H4 (cell line): ENCODE data around the gene MAD2L1BP. TPM values are rescaled to one million over a fixed set of nuclear protein-coding genes. Genes with fewer than 3 reads are reported as not detected.
"Not testable (repeated sequence)": the region's sequence is repeated elsewhere in the genome, so short reads cannot be mapped to it uniquely, and the experiment has no call there.

Experiments used
- DNase-seq: peaks from one replicate; pipeline ENCODE4 v3.0.0-alpha.2; 2015; ENCODE audit warnings: low spot score
- total RNA-seq: library from RNA; depleted of rRNA; stranded (reverse); fragments of >200 nt; shearing (Covaris generic); gene quantifications from 2 replicates; pipeline ENCODE4 v1.2.3, GENCODE V29; 2014

The MAD2L1BP gene
- total RNA-seq, 1 experiment from 2014 or later: 75.9 TPM

DNA sequence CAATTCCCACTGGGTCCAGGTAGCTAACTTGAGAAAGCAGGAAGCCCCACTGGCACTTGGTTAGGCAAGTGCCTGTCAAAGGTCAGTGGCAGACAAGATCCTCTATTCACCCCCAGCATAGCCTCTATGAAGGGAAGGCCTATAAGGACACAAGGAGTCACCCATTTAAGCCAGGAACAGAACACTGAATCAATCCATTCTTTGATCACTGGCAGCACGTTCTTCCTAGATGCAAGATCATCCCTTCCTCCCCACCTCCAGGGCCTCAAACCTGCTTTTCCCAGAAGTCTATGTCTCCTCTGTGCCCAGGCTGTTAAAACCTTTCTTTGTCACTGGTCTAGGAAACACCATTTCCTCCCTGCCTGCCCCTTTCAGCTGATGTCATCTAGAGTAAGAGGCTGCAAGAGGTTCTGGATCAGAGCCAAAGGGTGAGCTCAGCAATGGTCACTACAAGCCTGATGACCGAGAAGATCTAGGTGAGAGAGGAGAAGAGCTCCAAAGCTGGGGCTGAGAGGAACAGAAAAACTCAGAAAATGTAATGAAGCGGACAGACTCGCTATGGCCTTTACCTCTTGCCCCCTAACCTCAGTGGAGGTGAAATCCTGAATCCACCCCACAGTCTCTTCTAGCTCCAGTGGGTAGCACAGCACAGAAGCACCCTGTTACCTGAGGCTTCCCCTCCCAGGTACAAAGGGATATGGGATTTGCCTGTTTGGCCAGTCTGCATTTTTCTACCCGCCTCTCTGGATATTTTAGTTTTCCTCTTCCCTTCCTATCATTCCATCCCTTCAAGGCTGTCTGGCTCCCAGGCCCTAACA, 8.4 kb upstream of the MAD2L1BP start:
- peak; percentile 97 for DNase-seq

DNA sequence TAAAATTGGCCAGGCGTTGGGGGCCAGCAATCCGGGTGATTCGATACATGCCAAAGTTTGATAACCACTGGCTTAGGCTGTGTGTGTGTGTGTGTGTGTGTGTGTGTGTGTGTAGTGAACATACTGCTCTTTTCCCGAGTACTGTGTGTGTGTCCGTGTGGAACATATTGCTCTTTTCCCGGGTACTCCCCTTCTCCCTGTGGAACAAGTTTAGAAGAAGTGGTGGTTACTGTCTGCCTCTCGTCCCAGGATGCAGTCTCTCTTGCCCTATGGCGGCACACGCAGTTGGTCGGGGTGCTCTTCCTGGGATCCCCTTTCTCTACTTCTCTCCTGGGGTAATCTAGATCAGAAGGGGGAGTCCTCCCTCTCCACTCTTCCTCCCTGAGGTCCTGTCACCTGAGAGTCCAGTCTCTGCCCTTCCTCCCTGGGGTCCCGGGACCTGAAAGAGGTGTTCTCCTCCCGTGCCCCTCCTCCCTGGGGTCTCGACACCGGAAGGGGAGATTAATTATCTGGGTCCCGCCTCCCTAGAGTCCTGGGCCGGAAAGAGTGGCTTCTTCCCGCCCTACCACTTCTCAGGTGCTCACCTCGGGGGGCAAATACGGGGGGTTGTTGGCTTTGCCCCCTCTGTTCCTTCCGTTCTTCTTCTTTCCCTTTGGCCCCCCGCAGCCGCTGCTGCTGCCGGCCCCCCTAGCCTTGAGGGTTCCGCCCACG, 7.1 kb upstream of the MAD2L1BP start:
- DNase-seq: peak; percentile 68

DNA sequence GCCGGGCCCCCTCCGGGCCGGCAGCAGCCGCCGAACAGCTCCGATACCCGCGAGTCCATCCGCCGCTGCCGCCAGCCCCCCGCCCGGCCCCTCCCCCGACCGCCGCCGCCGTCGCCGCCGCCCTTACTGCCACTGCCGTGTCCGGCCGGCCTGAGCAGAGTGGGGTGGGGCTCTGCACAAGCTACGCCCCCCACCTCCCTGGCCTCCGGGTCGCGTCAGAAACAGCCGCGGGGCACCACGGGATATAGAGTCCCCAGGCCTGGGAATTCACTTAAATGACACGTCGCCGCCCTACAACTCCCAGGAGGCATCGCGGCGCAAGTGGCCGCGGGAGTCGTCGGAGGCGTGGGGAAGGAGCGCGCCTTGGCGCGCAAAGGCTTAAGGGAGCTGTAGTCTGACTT, 6.5 kb upstream of the MAD2L1BP start, which contains the start of gene GTPBP2:
TSS of gene GTPBP2 (minus strand) at position 161 of the 401 bp plus-strand sequence. CDS start at position 59, 102 bp downstream.
- peak; percentile 99 for DNase-seq

DNA sequence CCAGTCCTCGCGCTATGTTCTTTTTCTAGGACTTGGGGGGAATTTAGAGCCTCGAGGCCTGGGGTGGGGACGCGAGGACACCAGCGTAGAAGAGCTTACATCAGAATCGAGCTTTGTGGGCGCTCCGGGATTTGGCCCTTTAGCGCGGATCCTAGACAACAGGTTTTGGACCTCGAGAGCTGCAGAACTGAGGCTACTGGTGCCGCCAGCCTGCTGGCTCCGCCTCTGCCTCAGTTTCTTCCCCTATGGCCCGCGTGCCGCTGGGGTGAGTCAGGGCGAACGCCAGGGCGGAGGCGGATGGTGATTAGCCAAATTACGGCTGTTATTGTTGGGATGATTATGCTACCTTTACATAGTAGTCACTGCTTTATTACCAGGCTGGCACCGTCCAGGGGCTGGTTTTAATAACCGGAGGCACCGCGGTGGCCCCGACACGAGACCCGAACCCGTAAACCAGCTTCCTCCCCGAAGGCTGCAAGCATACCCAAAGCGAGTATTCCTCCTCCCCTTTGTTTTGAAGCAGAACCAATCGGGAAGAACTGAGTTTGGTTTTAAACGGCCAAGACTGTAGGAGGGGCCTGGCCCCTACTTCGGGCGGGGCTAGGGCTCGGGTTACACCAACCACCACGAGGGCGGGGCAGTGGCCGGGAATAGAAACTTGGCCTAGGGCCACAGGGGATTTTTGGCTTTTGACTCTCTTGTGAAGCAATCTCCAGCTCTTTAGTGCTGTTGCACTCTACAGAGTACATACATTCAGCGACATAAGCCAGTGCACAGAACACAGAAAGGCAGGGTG, 5.9 kb upstream of the MAD2L1BP start:
- peak; percentile 98 for DNase-seq

DNA sequence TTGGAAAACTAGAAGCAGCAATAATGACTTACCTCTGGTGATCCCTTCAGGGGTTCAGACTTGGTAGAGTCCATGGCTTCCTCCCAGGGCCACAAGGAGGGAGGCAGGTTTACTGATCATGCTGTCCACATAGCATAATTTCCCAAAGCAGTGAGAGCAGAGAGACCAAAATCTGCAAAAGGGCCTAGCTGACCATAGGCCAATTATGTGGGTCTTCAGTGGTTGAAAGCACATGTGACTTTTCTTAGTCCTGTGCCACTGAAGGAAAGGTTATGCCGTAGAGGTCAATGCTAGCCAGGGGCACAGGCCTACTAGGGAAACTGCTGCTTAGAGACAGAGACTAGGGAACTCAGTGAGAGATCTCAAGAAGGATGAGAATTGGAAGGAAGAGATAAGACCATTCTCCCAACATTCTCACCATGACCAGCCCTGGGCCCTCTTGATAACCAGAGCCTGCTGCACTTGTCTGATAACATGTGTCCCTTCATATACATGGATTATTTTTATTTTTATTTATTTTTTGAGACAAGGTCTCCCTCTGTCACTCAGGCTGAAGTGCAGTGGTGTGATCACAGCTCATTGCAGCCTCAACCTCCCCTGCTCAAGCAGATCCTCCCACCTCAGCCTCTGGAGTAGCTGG, 4.5 kb upstream of the MAD2L1BP start:
- DNase-seq: no peak

DNA sequence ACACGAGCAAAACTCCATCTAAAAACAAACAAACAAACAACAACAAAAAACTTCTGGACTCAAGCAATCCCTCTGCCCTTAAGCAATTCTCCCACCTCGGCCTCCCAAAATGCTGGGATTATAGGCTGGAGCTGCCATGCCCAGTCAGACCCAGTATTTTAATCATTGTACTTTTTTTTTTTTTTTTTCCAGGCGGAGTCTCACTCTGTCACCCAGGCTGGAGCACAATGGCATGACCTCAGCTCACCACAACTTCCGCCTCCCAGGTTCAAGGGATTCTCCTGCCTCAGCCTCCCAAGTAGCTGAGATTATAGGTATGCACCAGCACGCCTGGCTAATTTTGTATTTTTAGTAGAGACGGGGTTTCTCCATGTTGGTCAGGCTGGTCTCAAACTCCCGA, 2.6 kb upstream of the MAD2L1BP start:
- DNase-seq: not testable (repeated sequence)

DNA sequence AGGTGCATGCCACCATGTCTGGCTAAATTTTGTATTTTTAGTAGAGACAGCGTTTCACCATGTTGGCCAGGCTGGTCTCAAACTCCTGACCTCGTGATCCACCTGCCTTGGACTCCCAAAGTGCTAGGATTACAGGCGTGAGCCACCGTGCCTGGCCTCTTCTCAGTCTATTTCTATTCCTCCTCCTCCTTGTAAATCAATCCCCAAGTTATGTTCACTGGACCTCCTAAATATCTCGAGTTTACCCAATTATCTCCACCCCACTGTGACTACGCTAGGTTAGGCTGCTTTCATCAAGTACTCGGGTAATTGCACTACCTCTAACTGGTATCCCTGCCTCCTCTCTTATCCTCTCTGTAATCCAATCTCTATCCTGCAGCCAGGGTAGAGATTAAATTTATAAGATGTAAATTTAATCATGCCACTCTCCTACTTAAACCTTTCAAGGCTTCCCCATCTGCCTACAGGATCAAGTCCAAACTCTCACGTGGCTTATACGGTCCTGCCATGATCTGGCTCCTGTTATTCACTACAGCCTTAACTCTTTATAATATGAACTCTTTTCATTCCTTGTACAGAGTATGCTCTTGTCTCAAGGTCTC, 837 bp upstream of the MAD2L1BP start:
- no peak for DNase-seq

DNA sequence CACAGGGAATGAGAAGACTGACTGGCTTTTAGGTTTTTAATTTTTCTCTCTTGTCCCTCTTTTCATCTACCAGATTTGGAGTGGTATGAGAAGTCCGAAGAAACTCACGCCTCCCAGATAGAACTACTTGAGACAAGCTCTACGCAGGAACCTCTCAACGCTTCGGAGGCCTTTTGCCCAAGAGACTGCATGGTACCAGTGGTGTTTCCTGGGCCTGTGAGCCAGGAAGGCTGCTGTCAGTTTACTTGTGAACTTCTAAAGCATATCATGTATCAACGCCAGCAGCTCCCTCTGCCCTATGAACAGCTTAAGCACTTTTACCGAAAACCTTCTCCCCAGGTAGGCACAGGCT, 644 bp downstream of the MAD2L1BP start:
- no peak for DNase-seq

DNA sequence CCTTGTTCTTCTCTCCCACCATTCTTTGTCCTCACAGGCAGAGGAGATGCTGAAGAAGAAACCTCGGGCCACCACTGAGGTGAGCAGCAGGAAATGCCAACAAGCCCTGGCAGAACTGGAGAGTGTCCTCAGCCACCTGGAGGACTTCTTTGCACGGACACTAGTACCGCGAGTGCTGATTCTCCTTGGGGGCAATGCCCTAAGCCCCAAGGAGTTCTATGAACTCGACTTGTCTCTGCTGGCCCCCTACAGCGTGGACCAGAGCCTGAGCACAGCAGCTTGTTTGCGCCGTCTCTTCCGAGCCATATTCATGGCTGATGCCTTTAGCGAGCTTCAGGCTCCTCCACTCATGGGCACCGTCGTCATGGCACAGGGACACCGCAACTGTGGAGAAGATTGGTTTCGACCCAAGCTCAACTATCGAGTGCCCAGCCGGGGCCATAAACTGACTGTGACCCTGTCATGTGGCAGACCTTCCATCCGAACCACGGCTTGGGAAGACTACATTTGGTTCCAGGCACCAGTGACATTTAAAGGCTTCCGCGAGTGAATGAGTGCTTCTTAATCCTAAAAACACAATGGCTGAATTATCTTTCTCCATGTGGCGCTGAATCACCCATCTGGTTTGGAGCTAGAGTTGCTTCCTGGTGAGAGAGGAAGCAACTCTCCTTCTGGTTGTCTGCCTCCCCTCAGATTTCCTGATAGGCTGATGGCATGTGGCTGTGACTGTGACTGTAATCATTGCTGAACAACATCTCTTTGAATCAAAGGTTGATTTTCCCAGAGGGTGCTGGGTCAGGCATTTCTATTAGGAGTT, 4.6 kb downstream of the MAD2L1BP start:
- DNase-seq: no peak

DNA sequence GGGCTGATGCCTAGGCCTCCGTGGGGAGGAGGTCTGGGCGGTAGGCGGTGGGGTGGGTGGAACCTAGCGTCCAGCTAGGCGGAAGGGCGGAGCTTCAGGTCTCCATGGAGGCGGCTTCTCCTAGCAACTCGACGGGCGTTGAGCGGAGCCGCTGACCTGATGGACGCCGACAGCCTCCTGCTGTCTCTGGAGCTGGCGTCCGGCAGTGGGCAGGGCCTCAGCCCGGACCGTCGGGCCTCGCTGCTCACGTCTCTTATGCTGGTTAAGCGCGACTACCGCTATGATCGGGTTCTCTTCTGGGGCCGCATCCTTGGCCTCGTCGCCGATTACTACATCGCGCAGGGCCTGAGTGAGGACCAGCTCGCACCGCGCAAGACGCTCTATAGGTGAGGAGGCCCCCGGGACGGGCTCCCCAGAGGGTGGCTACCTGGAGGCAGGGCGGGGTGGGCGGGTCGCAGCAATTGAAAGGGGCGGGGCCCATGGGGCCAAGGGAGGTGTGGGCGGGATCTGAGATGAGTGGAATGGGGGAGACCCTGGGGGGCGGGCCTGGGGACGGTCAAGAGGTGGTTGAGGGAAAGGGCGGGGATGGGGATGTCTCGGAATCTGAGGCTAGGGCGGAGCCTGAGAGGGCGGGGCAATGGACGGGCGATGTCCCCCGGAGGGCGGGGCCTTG, 9.4 kb downstream of the MAD2L1BP start, which contains the start of gene RSPH9:
TSS of gene RSPH9 (plus strand) at position 97 of the 673 bp plus-strand sequence. CDS start at position 160, 63 bp downstream.
- no peak for DNase-seq

DNA sequence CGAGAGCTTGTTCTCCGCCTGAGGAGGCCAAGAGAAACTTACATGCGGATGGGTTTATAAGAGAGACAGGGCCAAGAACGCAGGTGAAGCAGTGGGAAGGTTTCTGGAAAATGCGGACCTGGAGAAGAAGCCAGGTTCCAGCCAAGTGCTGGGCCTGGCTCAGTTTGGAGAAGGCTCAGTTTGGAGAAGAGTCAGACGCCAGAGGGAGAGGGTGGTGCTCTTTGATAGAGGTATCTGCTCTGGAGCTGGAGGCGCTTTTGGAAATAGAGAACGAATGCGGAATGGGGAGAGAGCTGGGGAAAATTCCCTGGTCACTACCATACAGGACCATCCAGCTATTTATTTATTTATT, 9.9 kb downstream of the MAD2L1BP start:
- DNase-seq: no peak

DNA sequence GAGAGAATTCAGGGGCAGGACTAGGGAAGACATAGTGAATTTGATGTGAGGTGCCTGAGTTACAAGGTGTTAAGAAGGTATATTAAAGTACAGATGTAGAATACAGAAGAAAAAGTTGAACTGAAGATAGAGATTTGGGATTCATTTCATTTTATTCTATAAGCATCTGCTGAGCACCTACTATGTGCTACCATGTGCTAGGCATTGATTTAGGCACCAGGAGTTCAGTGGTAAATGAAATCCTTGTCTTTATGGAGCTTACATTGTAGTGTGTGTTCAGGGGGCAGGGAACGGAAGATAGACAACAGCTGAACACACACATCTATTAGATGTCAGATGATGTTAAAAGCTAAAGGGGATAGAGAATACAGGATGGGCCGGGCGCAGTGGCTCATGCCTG, 12.0 kb downstream of the MAD2L1BP start:
- no peak for DNase-seq

DNA sequence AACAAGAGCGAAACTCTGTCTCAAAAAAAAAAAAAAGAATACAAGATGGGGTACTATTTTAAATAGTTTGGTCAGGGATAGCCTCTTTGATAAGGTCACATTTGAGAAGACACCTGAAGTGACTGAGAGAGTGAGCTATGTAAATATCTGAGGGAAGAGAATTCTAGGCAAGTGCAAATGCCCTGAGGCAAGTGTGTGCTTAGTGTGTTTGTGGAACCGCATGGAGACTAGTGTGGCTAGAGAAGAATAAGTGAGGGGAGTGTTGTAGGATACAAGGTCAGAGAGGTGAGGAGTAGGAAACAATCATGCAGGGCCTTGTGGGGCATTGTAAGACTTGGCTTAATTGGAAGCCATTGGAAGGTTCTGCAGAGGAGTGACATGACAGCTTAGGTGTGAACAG, 12.6 kb downstream of the MAD2L1BP start:
- no peak for DNase-seq

DNA sequence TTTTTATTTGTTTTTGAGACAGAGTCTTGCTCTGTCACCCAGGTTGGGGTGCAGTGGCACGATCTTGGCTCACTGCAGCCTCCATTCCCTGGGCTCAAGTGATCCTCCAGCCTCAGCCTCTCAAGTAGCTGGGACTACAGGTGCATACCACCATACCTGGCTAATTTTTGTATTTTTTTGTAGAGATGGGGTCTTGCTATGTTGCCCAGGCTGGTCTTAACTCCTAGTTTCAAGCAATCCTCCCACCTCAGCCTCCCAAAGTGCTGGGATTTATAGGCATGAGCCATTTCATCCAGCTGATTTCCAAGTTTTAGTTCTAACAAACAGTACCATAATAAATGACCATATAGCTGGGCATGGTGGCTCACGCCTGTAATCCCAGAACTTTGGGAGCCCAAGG, 17.2 kb downstream of the MAD2L1BP start:
- DNase-seq: not testable (repeated sequence)

DNA sequence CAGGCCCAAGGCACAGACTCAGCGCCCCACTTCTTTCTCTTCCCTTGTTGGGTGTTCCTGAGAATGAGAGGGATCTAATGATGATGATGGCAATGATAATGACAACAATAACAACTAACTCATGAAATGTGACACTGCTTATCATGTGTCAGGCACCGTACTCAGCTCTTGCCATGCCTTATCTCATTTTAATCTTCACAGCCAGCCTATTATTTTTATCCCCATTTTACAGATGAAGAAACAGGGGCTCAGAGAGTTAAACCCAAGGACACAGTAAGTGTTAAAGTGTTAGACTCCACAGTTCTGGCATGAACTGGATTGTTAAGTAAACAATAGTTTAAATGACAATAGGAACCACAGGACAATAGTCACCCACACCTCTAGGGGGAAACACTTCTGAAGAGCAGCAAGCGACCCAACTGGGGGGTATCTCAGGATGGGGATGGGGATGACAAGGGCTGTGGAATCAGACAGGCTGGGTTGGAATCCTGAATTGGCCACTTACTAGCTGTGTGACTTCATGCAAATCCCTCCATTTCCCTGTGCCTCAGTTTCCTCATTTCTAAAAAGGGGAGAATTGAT, 21.7 kb downstream of the MAD2L1BP start:
- no peak for DNase-seq

DNA sequence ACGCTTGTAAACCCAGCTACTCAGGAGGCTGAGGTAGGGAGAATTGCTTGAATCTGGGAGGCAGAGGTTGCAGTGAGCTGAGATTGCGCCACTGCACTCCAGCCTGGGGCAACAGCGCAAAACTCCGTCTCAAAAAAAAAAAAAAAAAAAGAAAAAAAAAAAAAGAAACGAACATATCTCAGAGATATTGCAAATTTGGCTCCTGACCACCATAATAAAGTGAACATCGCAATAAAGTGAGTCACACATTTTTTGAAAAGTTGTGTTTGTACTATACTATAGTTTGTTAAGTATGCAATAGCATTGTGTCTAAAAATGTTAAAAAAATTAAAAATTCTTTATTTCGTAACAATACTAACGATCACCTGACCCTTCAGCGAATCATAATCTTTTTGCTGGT, 22.5 kb downstream of the MAD2L1BP start:
- DNase-seq: no peak

DNA sequence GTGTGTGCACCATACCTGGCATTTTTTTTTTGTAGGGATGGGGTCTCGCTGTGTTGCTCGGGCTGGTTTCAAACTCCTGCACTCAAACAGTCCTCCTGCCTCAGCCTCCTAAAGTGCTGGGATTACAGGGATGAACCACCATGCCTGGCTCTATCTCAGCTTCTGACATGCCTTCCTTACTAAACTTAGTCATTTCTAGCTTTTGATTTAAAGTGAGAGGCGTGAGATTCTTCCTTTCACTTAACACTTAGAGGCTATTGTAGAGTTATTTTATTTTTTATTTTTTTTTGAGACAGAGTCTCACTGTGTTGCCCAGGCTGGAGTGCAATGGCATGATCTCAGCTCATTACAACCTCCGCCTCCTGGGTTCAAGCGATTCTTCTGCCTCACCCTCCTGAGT, 27.3 kb downstream of the MAD2L1BP start:
- DNase-seq: not testable (repeated sequence)

DNA sequence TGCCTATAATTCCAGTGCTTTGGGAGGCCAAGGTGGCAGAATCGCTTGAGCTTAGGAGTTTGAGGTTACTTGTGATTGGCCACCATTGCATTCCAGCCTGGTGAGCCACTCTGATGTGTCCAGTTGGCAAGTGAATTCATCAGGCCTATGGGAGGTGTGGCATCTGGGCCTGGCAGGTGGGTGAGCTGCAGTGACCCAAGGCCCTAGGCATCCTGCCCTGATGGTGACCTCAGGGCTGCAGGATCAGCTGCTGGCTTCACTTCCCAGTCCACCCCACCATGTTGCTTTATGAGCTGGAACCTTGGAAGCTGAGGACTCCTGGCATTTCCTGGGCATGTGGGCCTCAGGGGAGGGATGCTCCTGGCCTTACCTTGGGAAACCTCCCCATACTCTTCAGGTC, 29.7 kb downstream of the MAD2L1BP start:
- DNase-seq: no peak

DNA sequence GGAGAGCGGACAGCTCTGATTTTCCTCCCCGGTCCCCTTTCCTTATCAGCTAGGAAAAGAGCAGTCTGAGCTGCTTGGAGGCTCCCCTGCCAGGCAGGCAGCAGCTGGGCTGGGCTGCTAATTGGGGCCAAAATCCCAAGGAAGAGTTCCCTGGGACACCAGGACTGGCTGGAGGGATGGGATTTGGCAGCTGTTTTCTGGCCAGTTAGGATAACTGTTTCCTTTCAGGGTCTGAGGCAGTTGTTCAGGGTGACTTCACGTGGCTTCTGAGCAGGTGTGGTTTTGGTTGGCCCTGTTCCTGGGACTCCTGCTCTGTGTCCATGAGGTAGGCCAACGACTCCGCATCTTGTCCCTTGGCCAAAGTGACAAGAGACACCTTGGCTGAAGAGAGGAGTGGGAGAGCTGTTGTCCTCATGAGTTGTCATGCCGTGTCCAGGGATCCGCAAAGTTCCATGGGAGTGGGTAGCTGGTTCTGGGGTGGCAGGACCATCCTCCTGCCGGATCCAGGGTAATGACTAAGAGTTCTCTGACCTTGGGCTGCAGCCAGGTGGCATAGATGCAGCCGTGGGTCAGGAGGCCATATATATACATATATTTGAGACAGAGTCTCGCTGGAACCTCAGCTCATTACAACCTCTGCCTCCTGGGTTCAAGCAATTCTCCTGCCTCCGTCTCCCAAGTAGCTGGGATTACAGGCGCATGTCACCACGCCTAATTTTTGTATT, 30.7 kb downstream of the MAD2L1BP start:
- DNase-seq: no peak
